Measurements from ENCODE around the gene GCDH.

DNA sequence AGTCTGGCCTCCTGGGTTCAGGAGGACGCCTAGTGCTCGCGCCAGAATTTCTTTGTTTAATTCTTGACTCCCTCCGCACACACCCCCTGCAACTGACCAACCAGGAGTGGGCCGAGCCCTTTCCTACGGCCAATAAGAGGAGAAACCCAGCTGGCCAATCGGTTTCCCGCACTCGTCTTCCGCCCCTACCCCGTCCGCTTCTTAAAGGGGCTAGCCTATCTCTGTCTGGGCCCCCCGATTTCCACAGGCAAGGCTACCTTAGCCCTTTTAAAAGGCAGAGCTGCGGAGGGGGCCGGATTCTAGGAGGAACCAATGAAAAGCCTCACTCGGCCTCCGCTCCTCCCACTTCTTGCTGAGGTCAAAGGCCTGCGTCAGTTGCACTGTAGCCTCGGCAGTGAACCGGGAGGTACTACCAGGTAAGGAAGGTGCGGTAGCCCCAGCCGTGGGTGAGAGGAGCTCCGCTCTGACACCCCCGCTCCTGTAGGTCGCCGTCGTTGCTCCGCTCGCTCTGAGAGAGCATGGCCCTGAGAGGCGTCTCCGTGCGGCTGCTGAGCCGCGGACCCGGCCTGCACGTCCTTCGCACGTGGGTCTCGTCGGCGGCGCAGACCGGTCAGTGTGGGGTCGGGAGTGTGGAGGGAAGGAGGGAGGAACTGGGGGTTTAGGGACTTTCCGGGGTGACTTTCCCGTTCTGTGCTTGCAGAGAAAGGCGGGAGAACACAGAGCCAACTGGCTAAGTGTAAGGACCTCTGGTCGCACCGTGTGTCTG, at the start of gene GCDH:
- TF ChIP-seq, protein P1, sequence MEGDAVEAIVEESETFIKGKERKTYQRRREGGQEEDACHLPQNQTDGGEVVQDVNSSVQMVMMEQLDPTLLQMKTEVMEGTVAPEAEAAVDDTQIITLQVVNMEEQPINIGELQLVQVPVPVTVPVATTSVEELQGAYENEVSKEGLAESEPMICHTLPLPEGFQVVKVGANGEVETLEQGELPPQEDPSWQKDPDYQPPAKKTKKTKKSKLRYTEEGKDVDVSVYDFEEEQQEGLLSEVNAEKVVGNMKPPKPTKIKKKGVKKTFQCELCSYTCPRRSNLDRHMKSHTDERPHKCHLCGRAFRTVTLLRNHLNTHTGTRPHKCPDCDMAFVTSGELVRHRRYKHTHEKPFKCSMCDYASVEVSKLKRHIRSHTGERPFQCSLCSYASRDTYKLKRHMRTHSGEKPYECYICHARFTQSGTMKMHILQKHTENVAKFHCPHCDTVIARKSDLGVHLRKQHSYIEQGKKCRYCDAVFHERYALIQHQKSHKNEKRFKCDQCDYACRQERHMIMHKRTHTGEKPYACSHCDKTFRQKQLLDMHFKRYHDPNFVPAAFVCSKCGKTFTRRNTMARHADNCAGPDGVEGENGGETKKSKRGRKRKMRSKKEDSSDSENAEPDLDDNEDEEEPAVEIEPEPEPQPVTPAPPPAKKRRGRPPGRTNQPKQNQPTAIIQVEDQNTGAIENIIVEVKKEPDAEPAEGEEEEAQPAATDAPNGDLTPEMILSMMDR (IDR thresholded peaks at IDR 0.05): no peak
- TF ChIP-seq POLR2A (IDR thresholded peaks at IDR 0.05): peak; percentile 60
- TF ChIP-seq POLR2AphosphoS5 (IDR thresholded peaks at IDR 0.05): peak; percentile 98
